Measurements from ENCODE around the gene NUDT3. TPM values are rescaled to one million over a fixed set of nuclear protein-coding genes. Genes with fewer than 3 reads are reported as not detected.

NUDT3 gene
- polyA plus RNA-seq, 3 donors = 9.3 to 33.3 (median 10.9) TPM

DNA sequence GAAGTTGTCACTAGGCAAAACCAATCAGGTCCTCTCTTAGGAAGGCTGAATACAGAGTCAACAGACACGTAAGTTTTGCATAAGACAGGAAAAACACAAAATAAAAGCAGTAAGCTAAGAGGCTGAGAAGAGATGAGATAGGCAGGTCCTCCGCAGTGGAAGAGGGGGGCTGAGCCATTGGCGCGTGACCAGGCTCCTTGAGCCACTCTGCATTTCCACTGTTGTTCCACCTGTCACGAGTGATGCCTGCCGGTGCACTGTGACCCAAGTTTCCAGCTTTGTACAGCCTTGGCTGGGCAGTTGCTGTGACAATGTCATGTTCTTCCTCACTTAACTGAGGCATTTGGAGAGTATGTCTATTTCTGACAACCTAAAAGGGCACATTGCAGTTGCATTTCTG, 58.6 kb downstream of the NUDT3 start:
- Mint-ChIP-seq H3K36me3 (peaks cover 18 to 36% of the 10 kb centered on the region in 2 donors), H3K4me1 (peaks cover 50% of the 10 kb centered on the region), H3K9me3 (no peaks in the 10 kb centered on the region), H3K27me3 (ENCODE audit: low read depth in 3 of 3) (no peaks in the 10 kb centered on the region), H3K27ac (peak overlapping the region in 3 of 7 donors; percentile 50 to 63 (median 63)), H3K4me3 (no peak overlapping the region)
- TF ChIP-seq, protein P1, sequence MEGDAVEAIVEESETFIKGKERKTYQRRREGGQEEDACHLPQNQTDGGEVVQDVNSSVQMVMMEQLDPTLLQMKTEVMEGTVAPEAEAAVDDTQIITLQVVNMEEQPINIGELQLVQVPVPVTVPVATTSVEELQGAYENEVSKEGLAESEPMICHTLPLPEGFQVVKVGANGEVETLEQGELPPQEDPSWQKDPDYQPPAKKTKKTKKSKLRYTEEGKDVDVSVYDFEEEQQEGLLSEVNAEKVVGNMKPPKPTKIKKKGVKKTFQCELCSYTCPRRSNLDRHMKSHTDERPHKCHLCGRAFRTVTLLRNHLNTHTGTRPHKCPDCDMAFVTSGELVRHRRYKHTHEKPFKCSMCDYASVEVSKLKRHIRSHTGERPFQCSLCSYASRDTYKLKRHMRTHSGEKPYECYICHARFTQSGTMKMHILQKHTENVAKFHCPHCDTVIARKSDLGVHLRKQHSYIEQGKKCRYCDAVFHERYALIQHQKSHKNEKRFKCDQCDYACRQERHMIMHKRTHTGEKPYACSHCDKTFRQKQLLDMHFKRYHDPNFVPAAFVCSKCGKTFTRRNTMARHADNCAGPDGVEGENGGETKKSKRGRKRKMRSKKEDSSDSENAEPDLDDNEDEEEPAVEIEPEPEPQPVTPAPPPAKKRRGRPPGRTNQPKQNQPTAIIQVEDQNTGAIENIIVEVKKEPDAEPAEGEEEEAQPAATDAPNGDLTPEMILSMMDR (IDR thresholded peaks at IDR 0.05) = no peak
- H3K79me2 ChIP-seq (ENCODE audit: insufficient read depth, low read length) = peaks cover 84% of the 10 kb centered on the region
- no peak overlapping the region for H3K4me3 ChIP-seq (replicated peaks in 1 of 3; ENCODE audit: low read depth in 2 of 3, low read length in 3 of 3)
- H3K27ac ChIP-seq (ENCODE audit: low read depth in 1 of 2, low read length in 2 of 2) = peak overlapping the region in 1 of 2 donors; percentile 67
- no peak overlapping the region for H3K4me2 ChIP-seq (replicated peaks; ENCODE audit: extremely low read depth, low read length, poor library complexity, severe bottlenecking)
- no peak overlapping the region for H2AFZ ChIP-seq (ENCODE audit: insufficient read depth, low read depth, low read length, poor library complexity, severe bottlenecking)
- WGBS (ENCODE audit: insufficient coverage) = 93% methylated on average over 6 of the region's 6 CpGs
- H3K9ac ChIP-seq (ENCODE audit: insufficient read depth, low read length, poor library complexity, severe bottlenecking) = no peak overlapping the region
- H3K4me1 ChIP-seq (ENCODE audit: control insufficient read depth in 1 of 2, insufficient read depth in 2 of 2, low read length in 2 of 2) = peaks cover 33 to 35% of the 10 kb centered on the region in 2 donors
- no peaks in the 10 kb centered on the region for H3K27me3 ChIP-seq (ENCODE audit: control insufficient read depth in 2 of 2, insufficient read depth in 2 of 2, low read length in 2 of 2)
- intact Hi-C loops (cut with micrococcal nuclease) = loop anchor here in 1 of 2 donors (5.0 kb wide), 1 partner anchor 58 kb away; the partner anchor contains the start of gene NUDT3
- peaks cover 4 to 30% of the 10 kb centered on the region in 2 donors for H3K36me3 ChIP-seq (replicated peaks in 1 of 2; ENCODE audit: control insufficient read depth in 1 of 2, insufficient read depth in 2 of 2, low read length in 2 of 2)
- no peaks in the 10 kb centered on the region for H3K9me3 ChIP-seq (replicated peaks in 1 of 2; ENCODE audit: control insufficient read depth in 1 of 2, insufficient read depth in 1 of 2, low read length in 2 of 2)
- no peak for DNase-seq
- H4K20me1 ChIP-seq (ENCODE audit: insufficient read depth, low read length) = peaks cover 74% of the 10 kb centered on the region

DNA sequence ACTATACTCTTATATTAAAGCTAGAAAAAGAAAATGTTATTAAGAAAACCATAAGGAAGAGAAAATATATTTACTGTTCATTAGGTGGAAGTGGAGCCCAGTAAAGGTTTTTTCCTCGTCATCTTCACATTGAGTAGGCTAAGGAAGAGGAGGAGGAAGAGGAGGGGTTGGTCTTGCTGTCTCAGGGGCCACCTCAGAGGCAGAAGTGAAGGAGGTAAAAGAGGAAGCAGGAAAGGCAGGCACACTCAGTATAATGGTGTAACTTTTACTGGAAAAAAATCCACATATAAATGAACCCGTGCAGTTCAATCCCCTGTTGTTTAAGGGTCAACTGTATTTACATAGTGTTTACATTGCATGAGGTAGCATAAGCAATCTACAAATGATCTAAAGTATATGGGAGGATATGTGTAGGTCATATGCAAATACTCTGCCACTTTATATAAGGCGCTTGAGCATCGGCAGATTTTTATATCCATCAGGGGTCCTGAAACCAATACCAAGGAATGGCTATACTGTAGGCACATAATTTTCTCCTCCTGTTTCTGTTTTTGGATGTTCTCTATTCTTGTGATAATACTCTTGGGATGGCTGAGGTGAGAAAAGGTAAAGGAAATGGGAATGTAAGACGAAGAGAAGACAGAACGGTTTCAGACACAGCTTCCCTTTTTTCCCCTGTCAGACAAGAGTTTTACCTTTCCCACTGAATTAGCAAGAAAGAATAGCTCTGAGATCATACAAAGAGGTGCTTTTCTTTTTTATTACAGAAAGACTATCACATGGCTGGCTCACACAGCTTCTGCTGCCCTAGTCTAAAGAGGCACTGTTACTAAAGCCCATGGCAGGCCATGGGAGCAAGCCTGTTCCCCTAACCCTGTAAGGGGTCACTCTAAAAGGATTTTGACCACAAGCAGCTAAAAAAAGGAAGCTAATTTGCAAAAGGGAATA, 59.9 kb downstream of the NUDT3 start:
- Mint-ChIP-seq H3K4me1 (peaks cover 37% of the 10 kb centered on the region), H3K27me3 (ENCODE audit: low read depth in 3 of 3) (no peaks in the 10 kb centered on the region), H3K36me3 (peaks cover 23 to 39% of the 10 kb centered on the region in 2 donors), H3K9me3 (no peaks in the 10 kb centered on the region), H3K4me3 (peak overlapping the region; percentile 28 to 75), H3K27ac (peak overlapping the region; percentile 74 to 92 (median 90))
- Histone ChIP-seq H4K20me1 (ENCODE audit: insufficient read depth, low read length) (peaks cover 74% of the 10 kb centered on the region), H3K27me3 (ENCODE audit: control insufficient read depth in 2 of 2, insufficient read depth in 2 of 2, low read length in 2 of 2) (no peaks in the 10 kb centered on the region), H3K4me1 (ENCODE audit: control insufficient read depth in 1 of 2, insufficient read depth in 2 of 2, low read length in 2 of 2) (peaks cover 28 to 31% of the 10 kb centered on the region in 2 donors), H3K36me3 (replicated peaks in 1 of 2; ENCODE audit: control insufficient read depth in 1 of 2, insufficient read depth in 2 of 2, low read length in 2 of 2) (peaks cover 4 to 36% of the 10 kb centered on the region in 2 donors), H3K27ac (ENCODE audit: low read depth in 1 of 2, low read length in 2 of 2) (peak overlapping the region; percentile 29 to 67), H3K9me3 (replicated peaks in 1 of 2; ENCODE audit: control insufficient read depth in 1 of 2, insufficient read depth in 1 of 2, low read length in 2 of 2) (no peaks in the 10 kb centered on the region), H3K4me2 (replicated peaks; ENCODE audit: extremely low read depth, low read length, poor library complexity, severe bottlenecking) (peak overlapping the region; percentile 42), H3K9ac (ENCODE audit: insufficient read depth, low read length, poor library complexity, severe bottlenecking) (no peak overlapping the region), H3K79me2 (ENCODE audit: insufficient read depth, low read length) (peaks cover 84% of the 10 kb centered on the region), H2AFZ (ENCODE audit: insufficient read depth, low read depth, low read length, poor library complexity, severe bottlenecking) (no peak overlapping the region), H3K4me3 (replicated peaks in 1 of 3; ENCODE audit: low read depth in 2 of 3, low read length in 3 of 3) (peak overlapping the region in 1 of 3 experiments; percentile 24)
- WGBS (ENCODE audit: insufficient coverage) = 0% methylated on average over 1 of the region's 6 CpGs
- TF ChIP-seq, protein P1 (IDR thresholded peaks at IDR 0.05) = no peak
- peak; percentile 48 to 68 (median 60) for DNase-seq
- intact Hi-C loops (cut with micrococcal nuclease) = loop anchor here in 1 of 2 donors (5.0 kb wide), 1 partner anchor 60 kb away; the partner anchor contains the start of gene NUDT3
